Lower leg skin (tissue), 4 donors: ENCODE measurements around the gene MEIKIN. TPM values are rescaled to one million over a fixed set of nuclear protein-coding genes. Genes with fewer than 3 reads are reported as not detected.

Experiments used
- DNase-seq, 2 donors: peaks; one replicate each; pipeline ENCODE4 v3.0.0-alpha.2; 2019; ENCODE audit warnings: low spot score in 2 of 2
- H3K4me3 ChIP-seq: fragments of 200-600 bp; sonication (generic); 2 replicates; pipeline ENCODE4 v1.5.1; 2017; ENCODE audit warnings: mild to moderate bottlenecking, low read depth; ENCODE audit not compliant: poor library complexity, severe bottlenecking
- CTCF ChIP-seq, 3 donors: fragments of 450-650 bp; IDR thresholded peaks; one replicate each; pipeline ENCODE4 v1.5.1; 2016; ENCODE audit warnings: antibody characterized with exemption in 3 of 3, mild to moderate bottlenecking in 3 of 3, moderate library complexity in 2 of 3
- POLR2A ChIP-seq, 2 donors: fragments of 450-650 bp; IDR thresholded peaks; one replicate each; pipeline ENCODE4 v1.6.1; 2016 to 2017; ENCODE audit warnings: antibody characterized with exemption in 2 of 2, mild to moderate bottlenecking in 1 of 2, moderate library complexity in 1 of 2
- WGBS, 2 donors: methylation state at CpG; one replicate each; pipeline ENCODE4 v1.1.5; 2018; 5-methylcytosine and 5-hydroxymethylcytosine counted together
- intact Hi-C: fragments of 100-400 bp; cut with DNase I; formaldehyde crosslinking; loops from one replicate; pipeline ENCODE4 v1.15.0; 2023; ENCODE audit warnings: low total_unique reads
- total RNA-seq, 4 donors: library from RNA; depleted of rRNA; stranded (reverse); fragments of >200 nt; gene quantifications; one replicate each; pipeline ENCODE4 v1.1.0, GENCODE V29; 2016

Gene MEIKIN
- total RNA-seq, 4 donors from 2014 or later, result not detected

- DNase-seq, result no peak
- intact Hi-C loops, result no loop called here
- TF ChIP-seq POLR2A (IDR thresholded peaks at IDR 0.05) (no peak), CTCF (IDR thresholded peaks at IDR 0.05) (no peak)
- H3K4me3 ChIP-seq, result no peak overlapping the region
- 79 to 84% methylated on average over 3 of the region's 3 CpGs for WGBS, 2 donors
Measured at GRCh38 chr5:131789765-131790164, 155.7 kb downstream of the MEIKIN start.

DNA sequence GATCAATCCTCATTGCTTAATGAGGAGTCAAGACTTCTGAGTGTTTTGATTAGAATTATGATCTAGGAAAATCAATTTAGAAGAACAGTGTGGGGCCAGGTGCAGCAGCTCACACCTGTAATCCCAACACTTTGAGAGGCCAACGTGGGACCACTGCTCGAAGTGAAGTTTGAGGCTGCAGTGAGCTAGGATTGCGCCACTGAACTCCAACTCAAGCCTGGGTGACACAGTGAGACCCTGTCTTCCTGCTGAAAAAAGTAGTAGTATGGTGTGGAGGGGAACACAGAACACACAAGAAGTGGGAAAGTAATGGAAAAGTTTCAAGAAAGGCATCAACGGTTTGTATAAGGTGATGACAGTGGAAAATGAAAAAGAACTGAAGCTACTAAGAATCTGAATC lies 157.7 kb downstream of the MEIKIN start:
- TF ChIP-seq CTCF (IDR thresholded peaks at IDR 0.05) (no peak), POLR2A (IDR thresholded peaks at IDR 0.05) (no peak)
- DNase-seq, result no peak
- 85 to 88% methylated on average over 4 of the region's 4 CpGs for WGBS, 2 donors
- intact Hi-C loops, result no loop called here
- no peak overlapping the region for H3K4me3 ChIP-seq

- intact Hi-C loops, result no loop called here
Measured at GRCh38 chr5:131786900-131787692, 158.4 kb downstream of the MEIKIN start.

GRCh38 chr5:131786036-131786435 lies 159.4 kb downstream of the MEIKIN start:
- TF ChIP-seq CTCF (IDR thresholded peaks at IDR 0.05), result no peak
- no peak for TF ChIP-seq POLR2A (IDR thresholded peaks at IDR 0.05)
- 84 to 90% methylated on average over 1 of the region's 1 CpG for WGBS, 2 donors
- no peak for DNase-seq
- intact Hi-C loops, result no loop called here
- H3K4me3 ChIP-seq, result no peak overlapping the region

More at GRCh38 chr5:131786900-131787692, 158.4 kb downstream of the MEIKIN start:
- 78 to 82% methylated on average over 4 of the region's 4 CpGs for WGBS, 2 donors
- no peak overlapping the region for H3K4me3 ChIP-seq
- no peak for DNase-seq
- TF ChIP-seq POLR2A (IDR thresholded peaks at IDR 0.05) (no peak), CTCF (IDR thresholded peaks at IDR 0.05) (no peak)

DNA sequence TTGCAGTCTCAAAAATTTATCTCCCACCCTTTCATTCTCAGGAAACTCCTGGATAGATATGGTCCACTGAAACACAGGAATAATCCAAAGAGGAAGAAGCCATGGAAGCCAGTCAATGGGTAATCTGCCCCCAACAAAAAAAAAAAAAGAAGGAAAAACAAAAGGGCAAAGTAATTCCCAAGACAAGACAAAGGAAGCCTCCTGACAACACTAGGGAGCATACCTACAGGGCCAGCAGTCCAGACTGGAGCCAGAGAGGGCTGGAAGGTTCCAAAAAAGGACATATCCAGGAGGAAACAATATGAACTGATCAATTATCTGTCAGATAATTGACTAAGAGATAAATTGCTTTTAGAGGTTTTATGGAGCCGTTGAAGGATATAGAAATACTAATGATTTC lies 161.6 kb downstream of the MEIKIN start:
- 83 to 89% methylated on average over 1 of the region's 1 CpG for WGBS, 2 donors
- DNase-seq, result no peak
- intact Hi-C loops, result no loop called here
- no peak overlapping the region for H3K4me3 ChIP-seq
- TF ChIP-seq POLR2A (IDR thresholded peaks at IDR 0.05) (no peak), CTCF (IDR thresholded peaks at IDR 0.05) (no peak)

DNA sequence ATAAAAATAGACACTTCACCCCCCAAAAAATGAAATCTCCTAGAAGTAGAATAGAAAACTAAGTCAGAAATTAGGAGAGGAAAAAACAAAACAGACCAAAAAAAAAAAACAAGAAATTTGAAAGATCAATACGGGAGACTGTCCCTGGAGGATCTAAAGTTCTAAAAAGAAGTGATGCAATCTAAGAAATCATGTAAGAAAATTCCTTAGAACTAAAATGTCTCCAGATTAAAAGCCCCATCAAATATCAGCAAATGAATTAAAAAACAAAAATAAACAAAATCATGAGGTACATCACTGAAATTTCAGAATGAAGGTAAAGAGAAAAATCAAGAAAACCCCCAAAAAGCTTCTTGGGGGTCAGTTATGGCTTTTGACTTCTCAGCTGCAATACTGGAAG lies 162.1 kb downstream of the MEIKIN start:
- DNase-seq, result no peak
- intact Hi-C loops, result no loop called here
- 32 to 62% methylated on average over 1 of the region's 1 CpG for WGBS, 2 donors
- no peak overlapping the region for H3K4me3 ChIP-seq
- TF ChIP-seq CTCF (IDR thresholded peaks at IDR 0.05), result no peak
- no peak for TF ChIP-seq POLR2A (IDR thresholded peaks at IDR 0.05)
